ENCODE results near the gene GCSH. TPM values are rescaled to one million over a fixed set of nuclear protein-coding genes. Genes with fewer than 3 reads are reported as not detected.

Gene GCSH
- total RNA-seq, 4 donors from 2014 or later: 48.8 to 82.1 (median 60.7) TPM

GRCh38 chr16:81070979-81071378, 25.2 kb downstream of the GCSH start:
- Histone ChIP-seq H3K4me3 (replicated peaks in 1 of 3) (no peak overlapping the region), H3K9me3 (no peaks in the 10 kb centered on the region), H3K27ac (no peak overlapping the region), H3K27me3 (no peaks in the 10 kb centered on the region), H3K4me1 (peaks cover 8 to 9% of the 10 kb centered on the region in 2 donors), H3K36me3 (no peaks in the 10 kb centered on the region)
- DNase-seq: no peak
- 84 to 85% methylated on average over 8 of the region's 8 CpGs for WGBS, 2 donors
- TF ChIP-seq CTCF (IDR thresholded peaks at IDR 0.05) (no peak), POLR2A (IDR thresholded peaks at IDR 0.05) (no peak)
- intact Hi-C loops (cut with DNase I): loop anchor here (10.0 kb wide), 1 partner anchor 66 kb away; the partner anchor contains the start of genes CENPN and CMC2

DNA sequence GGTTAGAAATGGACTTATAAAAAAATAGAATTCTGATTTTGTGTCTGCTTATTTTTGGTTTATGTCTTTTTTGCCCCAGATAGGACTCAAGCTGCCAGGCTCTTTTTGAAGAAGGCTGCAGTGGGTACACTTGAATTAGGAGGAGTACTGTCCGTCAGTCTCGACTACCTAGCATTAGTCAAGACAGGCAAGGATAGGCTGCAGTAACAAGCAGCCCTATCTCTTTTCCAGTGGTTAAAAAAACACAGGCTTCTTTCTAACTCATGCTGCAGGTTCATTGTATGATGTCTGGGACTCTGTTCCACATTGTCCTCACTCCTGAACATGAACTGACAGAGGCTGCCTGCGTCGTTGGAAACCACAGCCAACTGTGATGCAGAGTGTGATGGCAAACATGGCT, 27.1 kb downstream of the GCSH start:
- WGBS, 2 donors: 94 to 96% methylated on average over 4 of the region's 4 CpGs
- H3K27ac ChIP-seq: no peak overlapping the region
- H3K36me3 ChIP-seq: no peaks in the 10 kb centered on the region
- H3K27me3 ChIP-seq: no peaks in the 10 kb centered on the region
- H3K4me3 ChIP-seq (replicated peaks in 1 of 3): no peak overlapping the region
- intact Hi-C loops (cut with DNase I): no loop called here
- H3K9me3 ChIP-seq: no peaks in the 10 kb centered on the region
- DNase-seq: no peak
- no peak for TF ChIP-seq CTCF (IDR thresholded peaks at IDR 0.05)
- no peak for TF ChIP-seq POLR2A (IDR thresholded peaks at IDR 0.05)
- peaks cover 5 to 14% of the 10 kb centered on the region in 2 donors for H3K4me1 ChIP-seq

- H3K4me3 ChIP-seq (replicated peaks in 1 of 3): no peak overlapping the region
- no peaks in the 10 kb centered on the region for H3K9me3 ChIP-seq
- intact Hi-C loops (cut with DNase I): no loop called here
- H3K36me3 ChIP-seq: no peaks in the 10 kb centered on the region
- no peaks in the 10 kb centered on the region for H3K27me3 ChIP-seq
- WGBS, 2 donors: 88 to 94% methylated on average over 1 of the region's 1 CpG
- TF ChIP-seq POLR2A (IDR thresholded peaks at IDR 0.05) (no peak), CTCF (IDR thresholded peaks at IDR 0.05) (no peak)
- no peak overlapping the region for H3K27ac ChIP-seq
- H3K4me1 ChIP-seq: peaks cover 0 to 9% of the 10 kb centered on the region in 2 donors
- no peak for DNase-seq
Measured at GRCh38 chr16:81067166-81067565, 29.0 kb downstream of the GCSH start.

GRCh38 chr16:81066681-81067080, 29.5 kb downstream of the GCSH start:
- TF ChIP-seq CTCF (IDR thresholded peaks at IDR 0.05) (no peak), POLR2A (IDR thresholded peaks at IDR 0.05) (no peak)
- Histone ChIP-seq H3K4me3 (replicated peaks in 1 of 3) (no peak overlapping the region), H3K4me1 (peaks cover 0 to 9% of the 10 kb centered on the region in 2 donors), H3K9me3 (no peaks in the 10 kb centered on the region), H3K27ac (no peak overlapping the region), H3K27me3 (no peaks in the 10 kb centered on the region), H3K36me3 (no peaks in the 10 kb centered on the region)
- intact Hi-C loops (cut with DNase I): no loop called here
- no peak for DNase-seq
- 78 to 79% methylated on average over 4 of the region's 4 CpGs for WGBS, 2 donors

- TF ChIP-seq CTCF (IDR thresholded peaks at IDR 0.05) (no peak), POLR2A (IDR thresholded peaks at IDR 0.05) (no peak)
- intact Hi-C loops (cut with DNase I): no loop called here
- DNase-seq: no peak
- no peak overlapping the region for H3K27ac ChIP-seq
- H3K4me3 ChIP-seq (replicated peaks in 1 of 3): no peak overlapping the region
- no peaks in the 10 kb centered on the region for H3K27me3 ChIP-seq
- no peaks in the 10 kb centered on the region for H3K9me3 ChIP-seq
- 90 to 92% methylated on average over 10 of the region's 10 CpGs for WGBS, 2 donors
- peaks cover 4 to 9% of the 10 kb centered on the region in 2 donors for H3K4me1 ChIP-seq
- peaks cover 0 to 6% of the 10 kb centered on the region in 2 donors for H3K36me3 ChIP-seq
Measured at GRCh38 chr16:81061871-81062608, 34.2 kb downstream of the GCSH start.
